GM19438 (cell line): ENCODE data around the gene NDFIP1.

Experiments used
- ATAC-seq: cut with Tn5 transposase; IDR thresholded peaks from one replicate; pipeline ENCODE4 v1.9.1; 2021; ENCODE audit warnings: low read depth; ENCODE audit not compliant: unreplicated experiment

The NDFIP1 gene

GRCh38 chr5:142117579-142118151, 9.1 kb downstream of the NDFIP1 start:
- ATAC-seq, result no peak

DNA sequence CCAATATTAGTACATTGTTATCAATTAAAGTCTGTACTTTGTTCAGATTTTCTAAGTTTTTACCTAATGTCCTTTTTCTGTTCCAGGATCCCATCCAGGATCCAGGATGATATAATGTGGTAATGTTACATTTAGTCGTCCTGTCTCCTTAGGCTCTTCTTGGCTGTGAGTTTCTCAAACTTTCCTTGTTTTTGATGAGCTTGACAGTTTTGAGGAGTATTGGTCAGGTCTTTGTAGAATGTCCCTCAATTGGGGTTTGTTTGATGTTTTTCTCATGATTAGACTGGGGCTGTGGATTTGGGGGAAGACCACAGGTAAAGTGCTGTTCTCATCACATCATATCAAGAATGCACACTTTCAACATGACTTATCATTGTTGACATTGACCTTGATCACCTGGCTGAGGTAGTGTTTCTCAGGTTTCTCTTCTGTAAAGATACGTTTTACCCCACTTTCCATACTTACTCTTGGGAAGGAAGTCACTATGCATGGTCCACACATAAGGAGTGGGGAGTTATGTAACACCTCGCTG, 9.6 kb downstream of the NDFIP1 start:
- no peak for ATAC-seq

GRCh38 chr5:142119051-142119625, 10.6 kb downstream of the NDFIP1 start:
- ATAC-seq, result no peak

DNA sequence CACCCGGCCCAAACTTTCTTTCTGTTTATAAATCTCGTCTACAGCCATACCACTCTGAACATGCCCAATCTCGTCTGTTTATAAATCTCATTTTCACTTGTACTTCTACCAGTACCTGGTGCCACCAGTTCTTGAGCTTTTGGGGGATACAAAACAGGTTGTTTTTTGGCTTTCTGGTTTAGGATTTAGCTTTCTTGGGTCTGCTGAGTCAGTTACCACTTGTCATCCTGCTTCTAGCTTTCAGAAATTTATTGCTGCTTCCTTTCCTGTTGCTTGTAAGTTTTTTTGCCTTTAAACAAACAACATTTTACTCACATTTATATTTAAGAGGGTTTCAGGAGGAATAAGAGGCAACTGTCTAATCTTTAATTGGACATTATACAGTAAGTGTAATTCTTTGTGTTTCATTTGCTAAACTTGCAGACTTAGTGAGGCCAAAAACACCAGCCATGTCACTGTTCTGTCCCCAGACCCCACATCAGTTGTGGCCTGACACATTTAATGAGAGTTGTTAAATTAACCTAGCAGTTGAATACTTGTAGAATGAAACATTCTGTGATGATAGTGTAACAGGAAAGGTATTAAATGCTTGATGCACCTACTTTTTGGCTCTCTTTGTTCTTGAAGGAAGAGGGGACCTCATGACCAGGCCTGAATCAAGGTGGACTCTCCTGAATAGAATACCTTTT, 11.8 kb downstream of the NDFIP1 start:
- ATAC-seq, result no peak

DNA sequence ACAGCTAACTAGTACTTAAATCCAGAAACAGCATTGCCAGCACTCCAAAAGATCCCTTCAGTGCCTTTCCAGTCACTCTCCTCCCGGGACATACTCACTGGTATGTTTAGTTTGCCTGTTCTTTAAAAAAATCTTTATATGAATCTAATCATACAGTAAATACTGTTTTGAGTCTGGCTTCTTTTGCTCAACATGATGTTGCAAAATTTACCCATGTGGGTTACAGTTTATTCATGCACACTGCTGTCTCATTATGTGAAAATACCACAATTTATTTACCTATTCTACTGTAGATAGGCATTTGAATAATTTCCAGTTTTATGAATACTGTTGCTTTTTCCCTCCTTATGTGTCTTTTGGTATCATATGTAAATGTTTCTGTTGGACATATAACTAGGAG, 13.5 kb downstream of the NDFIP1 start:
- ATAC-seq, result no peak

DNA sequence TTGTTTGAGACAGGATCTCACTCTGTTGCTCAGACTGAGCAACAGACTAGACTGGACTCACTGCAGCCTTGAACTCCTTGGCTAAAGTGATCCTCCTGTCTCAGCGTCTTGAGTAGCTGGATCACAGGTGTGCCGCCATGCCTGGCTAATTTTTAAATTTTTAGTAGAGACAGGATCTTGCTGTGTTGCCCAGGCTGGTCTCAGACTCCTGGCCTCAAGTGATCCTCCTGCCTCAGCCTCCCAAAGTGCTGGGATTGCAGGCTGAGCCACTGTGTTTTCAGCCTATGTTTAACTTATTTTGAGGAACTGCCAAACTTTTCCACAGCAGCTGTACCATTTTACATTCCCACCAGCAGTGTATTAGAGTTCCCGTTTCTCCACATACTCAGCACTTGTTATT, 16.8 kb downstream of the NDFIP1 start:
- ATAC-seq, result no peak

- no peak for ATAC-seq
Observed at GRCh38 chr5:142125963-142126362, 17.4 kb downstream of the NDFIP1 start.

GRCh38 chr5:142128675-142129208, 20.2 kb downstream of the NDFIP1 start:
- no peak for ATAC-seq

- ATAC-seq, result no peak
Observed at GRCh38 chr5:142129446-142130066, 21.0 kb downstream of the NDFIP1 start.

DNA sequence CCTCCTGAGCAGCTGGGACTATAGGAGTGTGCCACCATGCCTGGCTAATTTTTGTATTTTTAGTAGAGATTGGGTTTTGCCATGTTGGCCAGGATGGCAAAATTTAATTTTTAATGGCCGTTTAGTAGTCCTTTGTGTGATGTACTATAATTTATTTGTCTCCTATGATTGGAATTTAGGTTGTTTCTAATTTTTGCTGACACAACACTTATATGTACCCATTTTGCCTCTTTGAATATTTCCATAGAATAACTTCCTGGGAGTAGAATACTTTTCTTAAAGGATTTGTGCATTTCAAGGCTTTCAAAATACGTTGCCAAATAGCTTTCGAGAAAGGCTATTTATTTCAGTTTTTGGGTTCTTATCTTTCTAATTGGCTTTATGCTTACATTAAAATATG, 22.8 kb downstream of the NDFIP1 start:
- ATAC-seq, result no peak

DNA sequence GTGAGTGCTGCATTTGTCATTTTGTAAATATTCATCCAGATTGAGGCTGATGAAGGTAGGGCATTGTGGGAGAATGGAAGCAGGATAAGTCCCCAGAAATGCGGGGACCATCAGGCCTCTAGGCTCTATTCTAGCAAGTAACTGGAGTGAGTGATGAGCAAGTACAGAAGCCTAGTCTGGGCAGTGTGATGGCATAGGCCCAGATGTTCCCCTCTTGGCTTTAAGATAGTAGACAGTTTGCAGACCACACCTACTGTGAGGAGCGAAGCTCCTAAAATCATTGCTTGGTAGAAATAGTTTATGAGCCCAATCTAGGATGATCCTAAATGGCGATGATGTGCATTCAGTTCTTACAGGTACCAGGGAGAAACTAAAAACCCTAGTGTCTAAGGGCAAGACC, 24.3 kb downstream of the NDFIP1 start:
- ATAC-seq, result no peak

DNA sequence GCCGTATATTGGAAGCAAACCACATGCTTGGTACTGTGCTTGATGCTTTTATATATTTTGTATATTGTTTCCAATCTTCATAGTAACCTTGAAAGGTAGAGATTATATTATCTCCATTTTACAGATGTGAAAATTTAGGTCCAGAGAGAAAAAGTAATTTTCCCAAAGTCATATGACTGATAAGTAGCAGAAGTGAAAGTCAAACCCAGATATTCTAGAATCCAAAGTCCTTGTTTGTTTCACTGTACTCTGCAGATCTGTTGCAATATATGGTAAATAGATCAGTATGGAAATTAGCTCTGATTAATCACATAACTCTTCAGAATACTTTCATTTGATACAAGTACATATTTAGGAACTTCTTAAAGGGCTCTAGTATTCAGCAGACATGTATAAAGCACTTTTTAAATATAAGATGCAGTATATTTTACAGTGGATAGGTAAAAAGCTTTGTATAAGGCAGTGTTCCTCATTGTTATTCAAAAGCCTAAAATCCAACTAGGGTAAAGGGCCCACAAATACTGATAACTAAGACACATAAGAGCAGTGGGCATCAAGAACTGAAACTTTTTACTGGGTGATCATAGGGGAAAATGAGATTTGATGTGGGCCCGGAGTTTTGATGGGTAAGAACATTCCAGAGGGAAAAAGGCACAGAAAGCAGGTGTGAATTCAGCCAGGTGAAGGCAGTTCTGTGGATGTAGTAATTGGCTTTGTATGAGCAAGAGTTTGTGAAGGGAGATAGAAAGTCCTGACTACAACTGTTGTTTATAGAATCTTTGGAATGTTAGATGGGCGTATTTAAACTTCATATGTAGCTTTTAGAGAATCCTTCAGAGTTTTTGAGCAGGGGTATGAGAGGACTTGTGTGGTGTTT, 25.0 kb downstream of the NDFIP1 start:
- ATAC-seq, result no peak

DNA sequence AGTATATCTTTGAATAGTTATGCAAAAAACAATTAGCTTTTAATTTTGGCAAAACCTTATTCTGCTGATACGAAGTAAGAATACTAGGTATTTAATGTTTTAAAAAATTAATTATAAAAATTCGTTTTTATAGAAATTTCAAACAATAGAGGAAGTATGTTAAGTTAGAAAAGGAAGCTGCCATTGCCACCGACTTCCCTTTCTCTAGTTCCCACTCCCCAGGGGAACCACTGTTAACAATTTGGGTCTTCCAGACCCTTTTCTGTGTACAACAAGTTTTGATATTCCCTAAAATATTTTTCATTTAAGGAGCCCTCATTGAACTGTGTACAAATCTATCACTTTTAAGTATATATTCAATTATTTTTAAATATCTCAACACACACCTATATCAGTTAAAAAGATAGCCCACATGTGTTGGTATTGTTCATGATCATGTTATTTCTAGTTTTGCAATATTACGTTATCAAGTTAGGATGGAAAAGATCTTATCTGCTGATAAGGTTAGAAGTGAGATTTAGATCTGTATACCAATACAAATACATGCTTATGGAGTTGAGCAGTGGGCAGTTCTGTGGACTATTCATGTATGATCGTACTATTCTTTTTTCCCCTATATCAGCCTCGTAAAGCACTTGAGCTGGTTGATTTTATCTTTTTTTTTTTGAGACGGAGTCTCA, 25.9 kb downstream of the NDFIP1 start:
- no peak for ATAC-seq

- no peak for ATAC-seq
Observed at GRCh38 chr5:142141463-142141862, 32.9 kb downstream of the NDFIP1 start.

DNA sequence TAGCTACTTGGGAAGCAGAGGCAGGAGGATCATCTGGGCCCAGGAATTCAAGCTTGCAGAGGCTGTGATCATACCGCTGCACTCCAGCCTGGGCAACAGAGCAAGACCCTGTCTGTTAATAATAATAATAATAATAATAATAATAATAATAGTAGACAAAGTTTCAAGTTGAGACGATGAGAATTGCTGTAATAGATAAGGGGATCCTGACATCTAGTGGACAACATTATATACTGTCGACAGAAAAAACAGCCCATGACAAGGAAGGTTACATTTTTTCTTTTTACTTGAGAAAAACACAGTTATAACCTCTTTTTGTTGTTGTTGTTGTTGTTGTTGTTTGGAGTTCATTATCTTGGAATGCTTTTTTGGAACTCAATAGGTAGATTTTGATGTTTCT, 35.3 kb downstream of the NDFIP1 start:
- no peak for ATAC-seq

GRCh38 chr5:142145106-142145900, 36.7 kb downstream of the NDFIP1 start:
- peak; percentile 72 for ATAC-seq

DNA sequence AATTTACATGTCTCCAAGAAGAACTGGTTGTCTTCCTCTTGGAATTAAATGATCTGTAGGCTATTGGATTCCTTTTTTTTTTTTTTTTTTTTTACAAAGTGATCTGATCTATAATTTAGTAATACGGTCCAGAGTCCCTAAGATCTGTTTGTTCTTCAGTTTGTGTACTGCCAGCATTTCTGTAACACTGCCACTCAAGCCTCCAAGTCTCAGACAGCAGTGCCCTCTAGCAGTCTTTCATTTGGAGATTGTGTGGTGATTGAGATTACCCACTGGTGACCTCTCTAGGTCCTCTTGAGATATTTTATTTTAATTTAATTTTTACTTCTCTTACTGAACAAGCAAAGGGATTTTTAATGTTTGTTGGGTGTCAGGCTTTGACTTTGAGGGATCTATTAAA, 40.8 kb downstream of the NDFIP1 start:
- no peak for ATAC-seq

- no peak for ATAC-seq
Observed at GRCh38 chr5:142150431-142150830, 41.9 kb downstream of the NDFIP1 start.
